ENCODE results near the gene DCLK1.
A peak's percentile ranks its signal among the peaks of the same experiment; 100 is the strongest.
"Not testable (repeated sequence)": the region's sequence is repeated elsewhere in the genome, so short reads cannot be mapped to it uniquely, and the experiment has no call there.

The DCLK1 gene

DNA sequence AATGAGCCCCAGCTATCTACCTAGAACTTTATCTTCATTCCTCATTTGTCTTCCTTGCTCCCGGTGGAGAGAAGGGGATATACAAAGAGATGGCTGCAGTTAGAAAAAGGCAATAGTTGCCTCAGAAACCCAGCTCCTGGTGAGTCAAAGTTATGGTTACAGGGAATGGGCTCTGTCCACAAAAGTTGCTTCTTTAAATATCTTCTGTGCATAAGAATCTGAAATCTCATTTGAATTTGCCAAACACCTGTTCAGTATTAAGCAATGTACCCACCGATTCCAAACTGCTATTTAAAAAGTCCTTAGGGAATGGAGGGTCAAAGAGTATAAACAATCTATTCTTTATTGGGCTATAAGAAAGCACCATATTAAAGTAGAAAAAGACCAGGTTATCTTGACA is 48.4 kb downstream of the DCLK1 start:
- no peak for DNase-seq

DNA sequence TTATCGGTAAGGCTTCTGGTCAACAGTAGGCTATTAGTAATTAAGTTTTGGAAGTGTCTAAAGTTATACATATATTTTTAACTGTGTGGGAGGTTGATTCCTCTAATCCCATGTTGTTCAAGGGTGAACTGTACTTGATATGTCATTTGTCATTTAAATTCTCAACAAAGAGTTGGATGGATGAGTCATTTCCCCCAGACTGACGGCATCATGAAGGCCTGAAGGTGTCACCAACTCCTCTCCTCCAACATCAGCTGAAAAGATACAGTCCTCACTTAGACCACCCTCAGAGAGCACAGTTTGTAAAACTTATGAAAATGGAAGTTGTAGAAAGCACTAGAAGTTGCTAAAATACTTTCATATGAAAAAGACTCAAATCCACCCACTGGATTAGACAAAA is 48.8 kb downstream of the DCLK1 start:
- no peak for DNase-seq

DNA sequence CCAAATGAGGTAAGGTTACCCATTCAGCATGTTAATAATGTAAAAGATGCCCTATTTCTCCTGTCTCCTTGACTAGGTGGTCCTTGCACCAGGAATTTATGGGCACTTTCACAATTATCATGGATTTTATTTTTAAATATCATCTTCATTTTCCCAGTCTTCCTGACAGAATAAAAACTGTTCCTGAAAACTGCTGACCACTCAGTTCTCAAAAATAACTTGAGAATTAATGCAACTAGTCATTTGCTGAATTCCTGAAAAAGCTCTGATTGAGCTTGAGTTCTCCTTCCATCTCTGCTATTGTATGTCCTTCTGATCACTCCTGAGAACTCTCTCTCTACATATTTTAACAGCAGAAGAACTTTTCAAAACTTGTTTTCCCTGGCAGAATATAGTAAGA is 55.0 kb downstream of the DCLK1 start:
- no peak for DNase-seq

DNA sequence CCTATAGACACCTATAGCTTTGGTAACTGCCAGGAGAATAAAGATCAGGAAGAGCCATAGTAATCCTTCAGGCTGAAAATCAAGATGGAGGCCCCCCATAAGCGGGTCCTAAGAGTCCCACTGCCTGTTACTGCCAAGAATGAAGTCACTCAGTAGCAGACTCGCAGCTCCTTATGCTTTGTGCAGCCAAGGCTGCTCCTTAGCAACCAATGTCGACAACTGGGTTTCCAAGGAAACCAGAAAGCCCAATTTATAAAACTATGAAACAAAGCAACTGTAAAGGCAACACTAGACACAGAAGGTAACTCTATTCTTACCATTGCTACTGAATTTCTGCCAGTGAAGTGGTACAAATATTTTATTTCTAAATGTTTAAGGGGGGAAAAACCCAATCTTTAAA is 56.5 kb downstream of the DCLK1 start:
- DNase-seq: peak; percentile 55

DNA sequence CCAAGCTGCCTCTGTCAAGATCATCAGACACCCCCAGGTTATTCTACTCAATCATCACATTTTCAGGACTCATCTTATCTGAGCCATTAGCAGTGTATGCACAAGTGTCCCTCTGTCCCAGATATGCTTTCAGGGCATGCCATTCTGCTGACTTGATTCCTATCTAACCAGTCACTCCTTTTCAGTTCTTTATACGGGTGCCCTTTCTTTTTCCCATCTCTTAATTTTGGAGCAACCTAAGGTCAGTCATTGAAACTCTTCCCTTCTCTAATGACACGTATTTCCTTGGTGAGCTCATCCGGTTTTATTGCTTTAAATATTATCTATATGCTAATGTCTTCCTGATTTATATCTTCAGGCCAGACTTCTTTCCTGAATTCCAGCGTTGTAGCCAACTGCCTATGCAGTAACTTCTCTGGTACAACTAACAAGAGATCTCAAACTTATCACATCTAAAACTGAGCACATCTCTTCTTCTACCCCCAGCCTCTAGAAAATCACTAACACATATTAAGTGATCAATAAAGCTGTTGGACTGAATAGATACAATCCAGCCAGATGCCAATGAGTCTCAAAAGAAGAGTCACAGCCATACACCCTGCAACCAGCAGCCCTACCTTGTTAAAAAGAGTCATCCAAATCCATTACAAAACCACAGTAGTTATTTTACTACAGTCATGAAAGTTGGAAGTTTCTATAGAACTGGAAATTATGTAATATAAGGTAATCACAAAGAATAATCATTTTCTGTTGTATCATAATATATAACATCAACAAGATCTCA is 58.8 kb downstream of the DCLK1 start:
- no peak for DNase-seq

DNA sequence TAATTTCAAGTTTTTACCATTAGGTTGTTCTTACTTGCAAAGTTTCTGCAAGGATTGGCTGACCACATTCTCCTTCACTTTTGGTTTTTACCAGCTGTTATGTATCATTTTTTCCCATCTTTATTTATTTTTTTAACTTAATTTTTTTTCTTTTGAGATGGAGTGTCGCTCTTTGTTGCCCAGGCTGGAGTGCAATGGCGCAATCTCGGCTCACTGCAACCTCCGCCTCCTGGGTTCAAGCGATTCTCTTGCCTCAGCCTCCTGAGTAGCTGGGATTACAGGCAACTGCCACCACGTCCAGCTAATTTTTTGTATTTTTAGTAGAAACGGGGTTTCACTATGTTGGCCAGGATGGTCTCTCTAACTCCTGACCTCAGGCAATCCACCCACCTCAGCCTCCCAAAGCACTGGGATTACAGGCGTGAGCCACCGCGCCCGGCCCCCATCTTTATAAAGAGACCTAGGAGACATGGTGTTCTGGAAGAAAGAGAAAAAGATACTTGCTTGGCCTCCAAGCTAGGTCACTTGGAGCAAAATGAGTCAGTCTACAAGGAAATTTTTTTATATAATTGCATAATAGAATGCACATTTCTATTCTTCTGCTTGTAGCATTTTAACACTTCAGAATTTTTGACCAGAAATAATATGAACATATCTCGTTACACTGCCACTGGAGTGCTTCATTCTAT is 60.5 kb downstream of the DCLK1 start:
- DNase-seq: not testable (repeated sequence)

DNA sequence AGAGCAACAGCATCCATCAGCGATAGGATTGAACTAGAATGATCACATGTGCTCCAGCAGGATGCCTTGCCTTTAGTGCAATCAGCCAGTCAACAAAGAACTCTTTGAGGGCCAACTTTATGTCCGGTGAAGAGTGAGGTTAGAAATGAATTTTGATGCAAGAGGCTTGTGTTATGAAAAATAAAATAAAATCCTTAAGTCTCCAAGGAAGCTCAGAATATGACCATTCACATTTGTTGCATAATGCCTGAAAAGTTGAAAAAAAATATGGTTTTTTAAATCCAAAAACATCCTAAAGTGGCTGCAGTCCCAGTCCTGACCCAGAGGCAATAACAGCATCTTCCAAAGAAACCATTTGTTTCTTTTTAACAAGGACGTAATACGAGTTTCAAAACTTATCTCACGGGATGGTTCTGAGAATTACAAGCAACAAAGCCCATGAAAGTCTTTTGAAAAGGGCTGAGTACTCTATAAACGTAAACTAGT is 61.3 kb downstream of the DCLK1 start:
- no peak for DNase-seq

DNA sequence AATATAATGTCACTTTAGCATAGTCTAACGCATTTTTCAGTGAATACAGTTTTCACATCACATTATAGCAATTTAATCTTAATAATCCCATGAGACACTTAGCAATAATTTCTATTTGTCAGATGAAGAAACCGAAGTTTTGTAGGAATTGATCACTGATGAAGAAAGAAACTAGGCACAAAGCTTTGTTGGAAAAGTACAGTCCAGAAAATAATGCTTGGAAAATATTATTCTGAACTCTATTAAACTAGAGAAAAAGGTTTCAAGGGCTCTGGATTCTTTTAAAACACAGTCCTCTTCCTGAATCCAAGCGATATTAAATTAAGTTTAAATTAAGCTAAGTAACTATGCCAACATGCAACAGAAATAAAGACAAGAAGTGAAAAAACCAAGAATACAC is 62.2 kb downstream of the DCLK1 start:
- no peak for DNase-seq

DNA sequence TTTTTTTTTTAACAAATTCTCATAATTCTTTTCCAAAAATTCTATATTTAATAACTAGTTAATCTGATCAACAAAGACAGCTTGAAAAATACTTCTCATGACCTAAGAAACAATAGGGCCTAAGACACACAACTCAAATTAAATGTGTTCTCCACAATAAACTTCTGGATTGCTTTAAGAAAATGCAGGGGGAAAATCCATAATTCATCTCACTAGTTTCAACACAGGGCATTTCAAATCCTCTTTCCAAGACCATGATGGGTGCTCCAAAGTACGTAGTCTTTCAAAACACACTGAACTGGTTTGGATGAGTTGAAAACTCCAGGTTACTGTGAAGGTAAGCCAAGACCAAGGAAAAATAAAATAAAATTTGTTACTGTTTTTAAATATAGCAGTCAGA is 62.6 kb downstream of the DCLK1 start:
- DNase-seq: no peak

DNA sequence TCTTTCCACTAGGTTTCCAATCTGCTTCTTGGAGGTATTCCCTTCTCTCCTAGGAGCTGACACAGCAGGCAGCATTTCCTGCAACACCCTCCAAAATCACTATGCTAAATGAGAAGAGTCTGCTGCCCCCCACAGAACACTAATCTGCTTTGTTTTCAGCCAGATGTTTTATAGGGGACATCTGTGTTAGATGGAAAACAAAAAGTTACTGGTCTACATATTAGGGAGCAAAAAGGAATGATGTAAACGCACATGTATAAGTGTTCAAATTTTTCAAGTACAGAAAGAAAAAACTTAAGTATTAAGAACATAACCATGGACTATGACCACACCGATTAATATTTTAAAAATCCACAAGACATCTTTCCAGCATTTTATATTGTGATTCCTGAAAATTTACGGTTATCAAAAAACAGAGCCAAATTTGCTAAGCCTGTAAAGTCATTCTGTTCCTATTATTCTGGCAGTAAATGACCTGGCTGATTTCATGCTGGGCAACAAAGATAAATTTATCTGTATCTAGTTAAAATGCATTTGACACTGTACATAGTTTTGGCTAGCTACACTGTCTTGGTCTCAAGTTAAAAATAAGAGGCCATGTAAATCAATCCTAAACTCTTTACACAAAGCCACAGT is 63.3 kb downstream of the DCLK1 start:
- no peak for DNase-seq

DNA sequence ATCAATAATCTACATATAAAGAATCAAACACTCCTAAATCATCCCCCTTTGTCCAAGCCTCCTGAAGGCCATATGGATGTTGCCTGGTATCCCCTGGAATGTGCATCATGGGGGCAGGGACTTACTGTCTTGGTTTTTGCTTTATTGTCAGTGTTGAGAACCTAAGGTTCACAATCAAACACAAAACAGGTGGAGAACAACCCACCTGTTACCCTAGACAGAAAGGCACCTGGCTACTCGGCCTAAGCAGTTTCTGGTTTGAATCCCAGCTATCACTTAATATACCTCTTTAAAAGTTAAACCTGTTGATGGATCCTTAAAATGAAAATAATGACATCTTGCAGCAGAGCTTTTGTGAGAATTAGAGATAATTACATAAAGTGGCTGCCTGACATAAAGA is 68.9 kb downstream of the DCLK1 start:
- DNase-seq: no peak

DNA sequence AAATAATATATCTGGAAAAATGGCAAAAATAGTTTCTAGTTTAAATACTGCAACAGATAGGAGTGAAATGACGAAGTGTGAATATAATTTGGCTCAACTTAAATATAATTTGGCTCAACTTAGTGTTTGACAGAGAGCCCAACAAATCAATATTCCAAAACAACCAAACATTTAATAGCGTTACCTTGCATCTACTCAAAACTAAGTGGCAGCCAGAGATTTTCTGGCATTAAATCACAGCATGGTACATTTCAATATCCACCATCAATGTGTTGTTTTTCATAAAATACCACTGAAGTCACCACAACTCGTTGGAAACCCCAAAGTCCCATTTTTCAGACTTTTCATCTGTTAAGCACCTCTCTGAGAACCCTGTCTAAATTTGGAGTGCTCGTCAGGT is 69.6 kb downstream of the DCLK1 start:
- no peak for DNase-seq

DNA sequence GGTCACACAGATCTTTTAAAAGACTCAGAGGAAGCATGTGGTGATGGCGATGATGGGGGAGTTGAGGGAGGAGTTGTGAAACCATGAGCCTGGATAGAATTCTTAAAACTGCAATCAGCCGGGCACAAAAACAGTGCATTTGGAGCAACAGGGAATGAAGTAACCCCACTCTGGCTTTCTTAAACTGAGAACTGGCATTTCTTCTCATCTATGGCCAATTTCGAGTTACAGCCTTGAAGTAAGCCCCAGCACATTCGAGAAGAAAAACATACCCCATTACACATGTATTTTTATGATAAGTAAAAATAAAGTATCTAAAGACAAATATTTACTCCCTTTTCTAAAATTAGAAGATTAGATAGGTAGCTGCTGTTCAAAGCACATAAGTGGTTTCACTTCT is 70.1 kb downstream of the DCLK1 start:
- DNase-seq: no peak

DNA sequence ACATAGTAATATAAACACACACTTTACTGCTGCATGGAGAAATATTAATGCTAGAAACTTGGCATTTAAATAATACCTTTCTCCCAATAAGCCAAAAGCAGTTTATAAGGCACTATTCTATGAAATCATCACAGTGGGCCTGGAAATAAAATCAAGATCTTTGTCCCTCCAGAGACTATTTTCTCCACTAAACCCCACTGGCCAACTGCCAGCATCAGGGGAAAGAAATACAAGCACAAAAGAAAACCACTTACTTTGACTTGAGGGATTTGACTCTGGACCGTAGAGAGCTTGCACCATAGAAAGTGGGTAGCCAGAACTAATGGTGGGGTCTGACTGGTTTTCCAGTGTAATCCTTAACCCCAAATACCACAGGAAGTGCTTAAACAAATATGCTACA is 71.9 kb downstream of the DCLK1 start:
- peak; percentile 41 for DNase-seq

DNA sequence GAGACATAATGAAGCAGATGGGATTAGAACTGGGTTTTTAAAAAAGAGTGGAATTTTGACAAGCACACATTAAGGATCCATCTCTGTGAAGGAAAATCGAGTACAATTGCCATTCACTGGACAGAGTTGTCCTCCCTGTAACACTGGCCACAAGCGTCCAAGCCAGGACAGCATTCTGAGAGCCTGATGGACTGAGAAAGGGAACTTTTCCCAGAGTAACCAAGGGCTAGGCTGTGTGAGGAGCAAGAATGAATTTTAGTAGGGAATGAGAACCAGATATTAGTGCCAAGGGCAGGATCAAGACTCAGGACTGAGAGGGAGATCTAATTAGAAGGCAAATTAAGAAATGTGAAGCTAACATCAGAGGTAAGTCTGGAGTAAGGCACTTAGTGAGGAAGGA is 73.1 kb downstream of the DCLK1 start:
- DNase-seq: no peak

DNA sequence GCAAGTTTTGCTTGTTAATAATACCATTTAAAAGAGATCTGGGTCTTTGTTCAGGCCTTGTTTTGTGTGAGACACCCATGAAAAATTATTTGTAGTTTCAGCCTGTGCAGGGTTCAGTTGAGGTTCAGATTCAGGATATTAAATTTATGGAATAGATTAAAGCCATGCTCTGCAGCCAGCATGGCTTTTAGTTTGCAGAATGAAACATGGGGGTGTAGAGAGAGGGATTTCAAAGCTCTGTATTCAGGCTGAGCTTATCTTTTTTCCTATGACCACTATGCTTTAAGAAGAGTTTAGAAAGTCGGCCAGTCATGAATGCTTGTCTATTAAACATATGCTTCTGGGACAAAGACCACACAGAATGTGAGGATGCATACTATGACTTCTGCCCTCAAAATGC is 73.6 kb downstream of the DCLK1 start:
- no peak for DNase-seq

DNA sequence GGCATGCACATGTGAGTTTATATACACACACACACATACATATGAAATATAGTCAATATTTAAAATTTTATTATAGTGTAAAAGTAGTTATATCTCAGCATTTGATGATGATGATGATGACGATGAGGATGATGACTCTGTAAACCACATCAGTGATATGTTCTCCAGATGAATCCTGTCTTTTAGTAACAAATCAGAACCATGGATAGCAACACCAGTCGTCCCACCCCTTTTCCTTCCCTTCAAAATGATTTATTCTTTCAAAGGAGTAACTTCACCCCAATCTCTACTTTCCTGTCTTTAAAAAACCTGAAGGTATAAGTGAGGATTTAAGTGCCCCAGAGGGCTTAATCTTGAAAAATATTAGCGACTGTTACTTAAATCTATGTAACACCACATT is 74.1 kb downstream of the DCLK1 start:
- no peak for DNase-seq

DNA sequence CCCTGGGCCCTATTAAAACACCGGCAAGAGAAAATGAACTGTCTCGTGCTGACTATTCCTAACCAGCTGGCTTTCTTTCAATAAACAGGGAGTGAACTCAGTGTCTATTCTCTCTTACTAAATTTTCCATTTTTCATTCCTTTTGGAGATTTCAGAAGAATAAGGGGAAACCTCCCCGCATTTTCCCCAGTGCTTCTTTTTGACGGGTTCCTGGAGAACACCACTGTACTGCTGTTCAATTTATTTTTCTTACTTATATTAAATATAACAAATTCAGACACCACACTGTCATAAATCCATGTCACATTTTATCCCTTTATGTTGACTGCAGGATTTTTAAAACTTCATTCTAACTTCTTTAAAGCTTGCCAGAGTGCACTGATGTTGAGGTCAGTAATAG is 75.8 kb downstream of the DCLK1 start:
- DNase-seq: no peak

DNA sequence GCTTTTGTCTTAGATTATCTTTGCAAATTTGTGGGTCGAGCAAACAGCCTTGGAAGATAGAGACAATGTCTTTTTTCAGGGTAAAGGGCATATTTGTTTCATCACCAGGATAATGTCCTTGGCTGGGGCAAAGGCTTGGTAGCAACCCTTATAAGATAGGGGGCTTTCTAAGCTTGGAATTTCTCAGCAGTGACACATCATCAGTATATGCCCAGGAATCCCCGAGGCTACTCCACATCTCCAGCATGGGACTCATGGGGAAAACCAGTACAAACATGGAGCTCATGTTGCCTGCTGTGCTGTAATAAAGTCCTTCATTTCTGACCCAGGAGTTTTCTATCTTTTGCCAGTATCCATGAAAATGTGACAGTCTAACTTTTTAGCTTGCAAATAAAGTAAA is 77.1 kb downstream of the DCLK1 start:
- DNase-seq: no peak

DNA sequence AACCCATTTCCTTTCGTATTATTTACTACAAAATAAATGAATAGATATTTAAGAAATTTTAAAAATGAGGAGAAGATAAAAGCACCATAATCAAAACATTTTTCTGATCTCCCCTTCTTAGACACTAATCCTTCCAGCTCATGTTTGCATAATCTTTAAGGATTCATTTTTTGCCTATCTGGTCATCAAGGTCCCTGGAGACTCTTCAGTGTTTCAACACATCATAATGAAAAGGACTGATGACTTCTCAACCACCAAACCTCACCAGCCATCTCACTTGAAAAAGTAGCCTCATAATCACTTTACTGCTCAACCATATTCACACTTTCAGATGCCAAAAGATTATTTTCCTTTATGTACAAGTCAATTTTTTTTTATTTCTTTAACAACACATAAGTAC is 80.1 kb downstream of the DCLK1 start:
- DNase-seq: no peak

DNA sequence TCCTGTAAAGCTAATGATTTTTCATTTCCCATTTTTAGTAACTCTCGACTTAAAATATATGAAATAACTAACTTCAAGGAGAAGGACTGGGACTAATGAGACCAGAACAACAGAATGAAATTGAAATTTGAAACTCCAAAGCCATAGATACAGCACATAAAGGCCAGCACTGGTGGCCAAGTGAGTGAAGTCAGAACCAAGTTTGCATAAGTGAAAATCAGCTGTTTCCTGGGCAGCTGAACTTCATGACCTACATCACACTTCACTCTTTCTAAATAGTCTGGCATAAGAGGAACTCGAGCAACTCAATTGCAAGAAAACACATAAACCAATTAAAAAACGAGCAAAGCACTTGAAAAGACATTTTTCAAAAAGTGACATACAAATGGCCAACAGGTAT is 84.5 kb downstream of the DCLK1 start:
- no peak for DNase-seq

DNA sequence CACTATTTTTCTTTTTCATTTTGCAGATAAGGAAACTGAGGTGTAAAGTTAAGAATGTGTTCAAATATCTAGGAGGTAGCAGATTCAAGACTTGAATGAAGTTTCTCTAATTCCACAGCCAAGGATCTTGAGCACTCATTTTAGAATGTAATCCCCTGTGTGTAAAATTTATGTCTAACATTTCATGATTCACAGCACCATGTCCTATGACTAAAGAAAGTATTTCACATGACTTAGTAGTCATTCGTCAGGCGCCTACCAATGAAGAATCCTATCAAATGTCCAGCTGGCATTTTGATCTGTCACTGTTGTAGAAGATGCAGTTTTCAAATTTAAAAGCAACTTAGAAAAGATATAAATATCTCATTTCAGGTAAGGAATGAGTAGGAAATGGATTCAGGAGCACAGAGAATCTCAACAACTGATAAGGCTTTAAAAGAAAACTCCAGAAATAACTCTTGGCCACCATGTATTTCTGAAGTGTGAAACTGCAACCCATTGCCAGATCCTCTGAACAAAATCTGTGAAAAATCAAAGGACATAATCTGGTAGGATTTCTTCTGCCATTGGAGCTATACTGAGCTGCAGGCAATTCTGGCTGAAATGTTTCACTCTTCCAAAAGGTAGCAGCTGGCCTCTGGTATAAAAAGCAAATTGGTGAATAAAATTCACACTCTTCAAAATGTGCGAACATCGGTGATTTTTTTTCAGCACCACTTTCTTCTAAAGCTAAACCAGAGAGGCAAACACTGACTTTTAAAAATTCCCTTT is 92.2 kb downstream of the DCLK1 start:
- no peak for DNase-seq

DNA sequence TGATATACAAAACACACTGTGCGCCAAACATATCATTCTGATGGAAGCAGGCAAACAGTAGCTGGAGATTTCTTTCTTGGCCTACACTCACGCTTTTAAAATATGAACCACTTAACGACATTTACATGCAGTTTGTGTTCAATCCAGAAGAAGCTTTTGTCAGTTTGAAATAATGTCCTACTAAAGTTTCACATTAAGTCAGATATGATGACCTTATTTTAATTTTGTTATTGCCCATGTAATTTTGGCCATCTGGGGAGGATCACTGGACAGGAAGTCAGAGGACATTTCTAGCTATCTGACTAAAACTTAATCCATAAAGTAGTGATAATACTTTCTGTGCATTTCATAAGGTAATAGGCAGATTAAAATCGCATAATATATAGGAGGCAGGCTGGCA is 98.1 kb downstream of the DCLK1 start:
- no peak for DNase-seq
